OCI-LY7 (cell line): Measurements from ENCODE around the gene VPS72. TPM values are rescaled to one million over a fixed set of nuclear protein-coding genes. Genes with fewer than 3 reads are reported as not detected.

Experiments used
- BruUV-seq: library from RNA; stranded (reverse); fragments of 400-500 nt; replicated peaks from 2 replicates; lab custom pipeline; 2021; lab: Mats Ljungman, UMichigan
- CTCF ChIA-PET: fragments of 300-600 bp; sonication (Branson Sonifier 250); formaldehyde crosslinking; loops from one replicate; lab custom pipeline; 2022; ENCODE audit warnings: antibody characterized with exemption; ENCODE audit not compliant: unreplicated experiment; lab: Charles Lee
- POLR2A ChIA-PET: fragments of 300-600 bp; sonication (Branson Sonifier 250); formaldehyde crosslinking; loops from one replicate; lab custom pipeline; 2022; ENCODE audit warnings: antibody characterized with exemption; lab: Charles Lee
- DNase-seq: peaks from one replicate; pipeline ENCODE4 v3.0.0-alpha.2; 2015; ENCODE audit warnings: low spot score
- H2AFZ ChIP-seq: fragments of 200-600 bp; sonication (generic), shearing (Covaris generic); 2 replicates; pipeline ENCODE4 v1.6.1; 2014; ENCODE audit warnings: mild to moderate bottlenecking, antibody characterized with exemption, low read length, moderate library complexity
- H3K27ac ChIP-seq: fragments of 200-600 bp; sonication (generic); 2 replicates; pipeline ENCODE4 v1.5.1; 2014; ENCODE audit warnings: mixed run types, low read depth, mild to moderate bottlenecking, moderate library complexity, low read length, inconsistent platforms; ENCODE audit not compliant: poor library complexity, severe bottlenecking
- H3K36me3 ChIP-seq: fragments of 200-600 bp; sonication (generic); 2 replicates; pipeline ENCODE4 v1.6.1; 2014; ENCODE audit warnings: mild to moderate bottlenecking, antibody characterized with exemption, low read length, moderate library complexity, mixed read lengths; ENCODE audit not compliant: insufficient read depth
- H3K4me1 ChIP-seq: fragments of 200-600 bp; sonication (generic); 2 replicates; pipeline ENCODE4 v1.5.1; 2014; ENCODE audit warnings: mild to moderate bottlenecking, low read length; ENCODE audit not compliant: insufficient read depth, poor library complexity, severe bottlenecking
- H3K4me2 ChIP-seq: fragments of 200-600 bp; sonication (generic); 2 replicates; pipeline ENCODE4 v1.6.1; 2014; ENCODE audit warnings: mild to moderate bottlenecking, low read length
- H3K4me3 ChIP-seq: fragments of 200-600 bp; sonication (generic); 2 replicates; pipeline ENCODE4 v1.5.1; 2014; ENCODE audit warnings: mild to moderate bottlenecking, low read depth, low read length; ENCODE audit not compliant: poor library complexity, severe bottlenecking
- H3K79me2 ChIP-seq: fragments of 200-600 bp; sonication (generic); 2 replicates; pipeline ENCODE4 v1.6.1; 2016; ENCODE audit warnings: low read depth, mild to moderate bottlenecking, low read length, moderate library complexity, mixed read lengths; ENCODE audit not compliant: insufficient read depth
- H3K9me2 ChIP-seq: fragments of 200-600 bp; sonication (generic); 2 replicates; pipeline ENCODE4 v1.6.1; 2016; ENCODE audit warnings: mild to moderate bottlenecking, low read length, mixed read lengths; ENCODE audit not compliant: insufficient read depth
- H3K9me3 ChIP-seq: fragments of 200-600 bp; sonication (generic); 2 replicates; pipeline ENCODE4 v1.6.1; 2014; ENCODE audit warnings: mild to moderate bottlenecking, mixed run types, low read length, mixed read lengths
- H4K20me1 ChIP-seq: fragments of 200-600 bp; sonication (generic); 2 replicates; pipeline ENCODE4 v1.6.1; 2014; ENCODE audit warnings: mild to moderate bottlenecking, antibody characterized with exemption, low read length, moderate library complexity, mixed read lengths; ENCODE audit not compliant: insufficient read depth
- CTCF ChIP-seq: fragments of 200-600 bp; sonication (generic); conservative IDR thresholded peaks from 2 replicates; pipeline ENCODE4 v1.5.1; 2014; ENCODE audit warnings: mild to moderate bottlenecking, antibody characterized with exemption, low read length, moderate library complexity, mixed read lengths
- EZH2phosphoT487 ChIP-seq: fragments of 200-600 bp; sonication (generic); IDR thresholded peaks from 2 replicates; pipeline ENCODE4 v1.6.1; 2018; ENCODE audit warnings: low read depth, borderline replicate concordance, mild to moderate bottlenecking, mixed run types, antibody characterized with exemption, low read length, moderate library complexity, mixed read lengths
- intact Hi-C: fragments of 100-400 bp; cut with micrococcal nuclease; formaldehyde crosslinking; loops from one replicate; pipeline ENCODE4 v1.10.0; 2022; ENCODE audit not compliant: unreplicated experiment
- total RNA-seq, 2 experiments: library from RNA; depleted of rRNA in 1 of 2; stranded (reverse); fragments of >200 nt in 1 of 2; shearing (Covaris generic) in 1 of 2; gene quantifications; 2 replicates each; pipeline ENCODE4 v1.2.3, GENCODE V29; 2014 to 2022

The VPS72 gene
- total RNA-seq, 2 experiments from 2014 or later: 51.1 to 54.3 TPM

GRCh38 chr1:151221616-151222015 is 31.6 kb upstream of the VPS72 start:
- POLR2A ChIA-PET: interaction anchor here (0.8 kb wide), 1 partner anchor 10 kb away, joined by 3 read pairs; no protein-coding TSS in a partner anchor
- Histone ChIP-seq H3K9me2 (no peaks in the 10 kb centered on the region), H3K79me2 (peaks cover 69% of the 10 kb centered on the region), H2AFZ (no peak overlapping the region), H4K20me1 (no peaks in the 10 kb centered on the region), H3K27ac (no peak overlapping the region), H3K4me2 (no peak overlapping the region), H3K4me3 (no peak overlapping the region), H3K4me1 (no peaks in the 10 kb centered on the region), H3K36me3 (peaks cover 77% of the 10 kb centered on the region), H3K9me3 (no peaks in the 10 kb centered on the region)
- no TSS peak for BruUV-seq
- intact Hi-C loops: no loop called here
- CTCF ChIA-PET: no interaction called here
- TF ChIP-seq CTCF: no peak
- no peak for TF ChIP-seq EZH2phosphoT487
- DNase-seq: no peak

- Histone ChIP-seq H3K9me3 (no peaks in the 10 kb centered on the region), H3K79me2 (peaks cover 79% of the 10 kb centered on the region), H3K36me3 (peaks cover 66% of the 10 kb centered on the region), H3K9me2 (no peaks in the 10 kb centered on the region), H2AFZ (no peak overlapping the region), H3K4me2 (no peak overlapping the region), H3K4me3 (no peak overlapping the region), H4K20me1 (peaks cover 4% of the 10 kb centered on the region; the same call in 1 of the 2 replicates), H3K27ac (no peak overlapping the region), H3K4me1 (no peaks in the 10 kb centered on the region)
- CTCF ChIA-PET: no interaction called here
- no peak for DNase-seq
- POLR2A ChIA-PET: interaction anchor here (0.5 to 1.3 kb wide), 4 partner anchors 13 to 186 kb away, joined by 3 read pairs; partner anchors contain the start of genes PIP5K1A and PSMB4
- BruUV-seq: TSS peak; percentile 37
- no peak for TF ChIP-seq CTCF
- TF ChIP-seq EZH2phosphoT487: no peak
- intact Hi-C loops: no loop called here
Measured at GRCh38 chr1:151213560-151213959, 23.6 kb upstream of the VPS72 start.

GRCh38 chr1:151211972-151212705 is 22.1 kb upstream of the VPS72 start:
- H2AFZ ChIP-seq: no peak overlapping the region
- H3K4me2 ChIP-seq: no peak overlapping the region
- no peaks in the 10 kb centered on the region for H3K9me3 ChIP-seq
- H3K27ac ChIP-seq: no peak overlapping the region
- no peak for DNase-seq
- BruUV-seq: no TSS peak
- peaks cover 4% of the 10 kb centered on the region; the same call in 1 of the 2 replicates for H4K20me1 ChIP-seq
- ChIA-PET CTCF (no interaction called here), POLR2A (interaction anchor here (0.6 to 1.2 kb wide), 3 partner anchors 10 to 152 kb away, joined by 3 to 8 read pairs (median 3); partner anchors contain the start of gene MLLT11)
- intact Hi-C loops: no loop called here
- no peak overlapping the region for H3K4me3 ChIP-seq
- no peaks in the 10 kb centered on the region for H3K4me1 ChIP-seq
- no peak for TF ChIP-seq EZH2phosphoT487
- TF ChIP-seq CTCF: no peak
- no peaks in the 10 kb centered on the region for H3K9me2 ChIP-seq
- H3K79me2 ChIP-seq: peaks cover 77% of the 10 kb centered on the region
- H3K36me3 ChIP-seq: peaks cover 68% of the 10 kb centered on the region
